ENCODE results near the gene ENHO. TPM values are rescaled to one million over a fixed set of nuclear protein-coding genes. Genes with fewer than 3 reads are reported as not detected.
A peak's percentile ranks its signal among the peaks of the same experiment; 100 is the strongest.

ENHO gene
- total and polyA plus RNA-seq, 11 donors: 0.26 to 1.2 (median 0.45) TPM; not detected in 2

DNA sequence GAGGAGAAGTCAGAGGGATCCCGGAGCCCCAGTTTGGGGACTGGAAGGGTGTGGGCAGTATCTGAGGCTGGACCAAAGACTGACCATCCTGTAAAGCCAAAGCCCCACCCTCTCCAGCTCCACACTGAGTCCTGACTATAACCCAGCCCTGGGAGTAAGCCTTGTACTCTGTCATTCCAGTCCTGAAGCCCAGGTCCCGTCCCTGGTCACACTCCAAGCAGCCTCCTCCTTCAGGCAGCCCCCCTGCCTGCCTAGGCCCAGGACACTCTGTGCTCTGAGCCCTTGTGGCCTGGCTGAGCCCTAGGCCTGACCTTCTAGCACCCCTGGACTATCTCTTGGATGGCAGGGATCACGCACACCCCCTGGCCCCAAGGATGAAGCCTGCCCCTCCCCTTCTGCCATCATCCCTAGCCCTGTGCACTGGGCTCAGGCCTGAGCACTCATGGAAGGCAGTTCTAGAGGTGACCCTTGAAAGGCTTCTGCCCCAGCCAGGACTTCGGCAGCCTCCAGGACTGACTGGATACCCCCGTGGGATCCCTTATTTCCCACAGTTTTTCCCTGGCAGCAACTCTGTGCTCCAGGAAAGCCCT lies 28.0 kb upstream of the ENHO start:
- no peak overlapping the region for H3K4me3 ChIP-seq
- H3K27ac ChIP-seq: no peak overlapping the region
- 77 to 90% (median 83%) methylated on average over 5 of the region's 5 CpGs for WGBS, 4 donors
- intact Hi-C loops (cut with DNase I): no loop called here
- TF ChIP-seq, protein P1, sequence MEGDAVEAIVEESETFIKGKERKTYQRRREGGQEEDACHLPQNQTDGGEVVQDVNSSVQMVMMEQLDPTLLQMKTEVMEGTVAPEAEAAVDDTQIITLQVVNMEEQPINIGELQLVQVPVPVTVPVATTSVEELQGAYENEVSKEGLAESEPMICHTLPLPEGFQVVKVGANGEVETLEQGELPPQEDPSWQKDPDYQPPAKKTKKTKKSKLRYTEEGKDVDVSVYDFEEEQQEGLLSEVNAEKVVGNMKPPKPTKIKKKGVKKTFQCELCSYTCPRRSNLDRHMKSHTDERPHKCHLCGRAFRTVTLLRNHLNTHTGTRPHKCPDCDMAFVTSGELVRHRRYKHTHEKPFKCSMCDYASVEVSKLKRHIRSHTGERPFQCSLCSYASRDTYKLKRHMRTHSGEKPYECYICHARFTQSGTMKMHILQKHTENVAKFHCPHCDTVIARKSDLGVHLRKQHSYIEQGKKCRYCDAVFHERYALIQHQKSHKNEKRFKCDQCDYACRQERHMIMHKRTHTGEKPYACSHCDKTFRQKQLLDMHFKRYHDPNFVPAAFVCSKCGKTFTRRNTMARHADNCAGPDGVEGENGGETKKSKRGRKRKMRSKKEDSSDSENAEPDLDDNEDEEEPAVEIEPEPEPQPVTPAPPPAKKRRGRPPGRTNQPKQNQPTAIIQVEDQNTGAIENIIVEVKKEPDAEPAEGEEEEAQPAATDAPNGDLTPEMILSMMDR (IDR thresholded peaks at IDR 0.05): no peak
- TF ChIP-seq POLR2A (IDR thresholded peaks at IDR 0.05): no peak
- H3K9me3 ChIP-seq: no peaks in the 10 kb centered on the region
- ATAC-seq (no peak), DNase-seq (peak in 1 of 5 donors; percentile 12)
- H3K27me3 ChIP-seq: no peaks in the 10 kb centered on the region
- peaks cover 0 to 5% (median 0%) of the 10 kb centered on the region in 12 donors for H3K4me1 ChIP-seq
- H3K36me3 ChIP-seq: no peaks in the 10 kb centered on the region

DNA sequence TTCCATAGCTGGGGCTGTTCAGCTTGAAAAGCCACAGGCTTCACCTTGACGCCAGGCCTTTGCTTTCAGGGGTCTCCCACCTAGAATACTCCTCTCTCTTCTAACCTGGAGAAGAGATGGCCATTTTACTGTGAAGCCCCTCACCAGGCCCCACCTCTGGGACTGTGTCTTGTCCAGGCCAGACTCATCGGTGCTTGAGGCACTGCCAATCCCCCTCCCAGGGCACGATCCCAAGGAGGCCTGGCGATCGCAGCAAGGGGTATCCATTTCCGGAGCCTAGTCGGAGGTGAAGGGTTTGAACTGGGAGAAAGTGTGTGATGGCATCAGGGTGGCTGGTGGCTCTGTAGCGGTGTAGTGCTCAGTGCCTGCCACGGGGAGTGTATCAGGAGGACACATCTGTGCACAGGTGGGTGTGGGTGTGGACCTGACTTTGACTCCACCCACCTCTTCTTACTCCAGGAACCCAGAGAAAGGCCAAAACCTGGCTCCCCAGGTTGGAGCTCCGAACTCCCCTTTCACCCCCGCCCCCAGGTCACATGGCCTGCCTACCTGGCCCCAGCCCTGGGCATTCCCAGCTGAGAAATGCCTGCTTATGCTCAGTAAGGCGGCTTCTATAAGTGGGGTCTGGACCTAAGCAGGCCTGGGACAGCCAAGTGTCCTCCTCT lies 27.4 kb upstream of the ENHO start:
- no peak for TF ChIP-seq POLR2A (IDR thresholded peaks at IDR 0.05)
- TF ChIP-seq, protein P1 (IDR thresholded peaks at IDR 0.05): no peak
- Histone ChIP-seq H3K9me3 (no peaks in the 10 kb centered on the region), H3K36me3 (no peaks in the 10 kb centered on the region), H3K27me3 (no peaks in the 10 kb centered on the region), H3K4me3 (no peak overlapping the region), H3K4me1 (peaks cover 0 to 5% (median 0%) of the 10 kb centered on the region in 12 donors), H3K27ac (no peak overlapping the region)
- no peak for ATAC-seq
- WGBS, 4 donors: 85 to 93% (median 89%) methylated on average over 11 to 12 of the region's 12 CpGs
- DNase-seq: peak in 1 of 5 donors; percentile 10
- intact Hi-C loops (cut with DNase I): no loop called here

DNA sequence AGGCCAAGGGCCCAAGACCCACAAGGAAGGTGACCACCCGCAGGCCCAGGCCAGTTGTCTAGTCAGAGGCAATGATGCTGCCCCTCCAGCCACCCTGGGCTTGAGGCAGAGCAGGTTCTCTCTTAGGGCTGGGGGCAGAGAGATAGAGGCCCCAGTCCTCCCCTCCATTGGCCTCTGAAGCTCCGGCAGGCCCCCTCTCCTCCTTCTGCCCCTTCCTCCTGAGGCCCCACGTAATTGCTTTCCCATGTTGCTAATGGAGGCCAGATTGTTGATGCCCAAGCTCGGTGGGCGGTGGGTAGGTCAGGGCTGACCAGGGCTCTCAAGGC lies 26.6 kb upstream of the ENHO start:
- 79 to 95% (median 92%) methylated on average over 5 of the region's 5 CpGs for WGBS, 4 donors
- H3K4me3 ChIP-seq: no peak overlapping the region

More for the DNA sequence above, 26.6 kb upstream of the ENHO start:
- TF ChIP-seq, protein P1 (IDR thresholded peaks at IDR 0.05): no peak
- TF ChIP-seq POLR2A (IDR thresholded peaks at IDR 0.05): no peak
- DNase-seq (no peak), ATAC-seq (no peak)
- intact Hi-C loops (cut with DNase I): loop anchor here in 9 of 10 donors (2.0 to 5.0 kb wide), 9 partner anchors 41 to 217 kb away; no protein-coding TSS in a partner anchor
- no peaks in the 10 kb centered on the region for H3K36me3 ChIP-seq
- no peaks in the 10 kb centered on the region for H3K27me3 ChIP-seq
- H3K9me3 ChIP-seq: no peaks in the 10 kb centered on the region
- H3K27ac ChIP-seq: no peak overlapping the region
- peaks cover 0 to 5% (median 0%) of the 10 kb centered on the region in 12 donors for H3K4me1 ChIP-seq
